IPS-20b (cell line): Measurements from ENCODE around the gene GALNT6.
"Not testable (repeated sequence)": the region's sequence is repeated elsewhere in the genome, so short reads cannot be mapped to it uniquely, and the experiment has no call there.

Source experiments
- H3K27ac ChIP-seq: one replicate; pipeline ENCODE4 v1.5.1; 2013; ENCODE audit warnings: low read length
- H3K27me3 ChIP-seq: 2 replicates; pipeline ENCODE4 v1.6.1; 2013; ENCODE audit warnings: mild to moderate bottlenecking, low read length, inconsistent platforms; ENCODE audit not compliant: insufficient read depth
- H3K36me3 ChIP-seq: 2 replicates; pipeline ENCODE4 v1.6.1; 2013; ENCODE audit warnings: low read depth, mild to moderate bottlenecking, inconsistent platforms, low read length, moderate library complexity; ENCODE audit not compliant: insufficient read depth
- H3K4me1 ChIP-seq: 2 replicates; pipeline ENCODE4 v1.6.1; 2013; ENCODE audit warnings: mild to moderate bottlenecking, control low read depth, inconsistent platforms, low read length, moderate library complexity; ENCODE audit not compliant: insufficient read depth
- H3K4me3 ChIP-seq: 2 replicates; pipeline ENCODE4 v1.5.1; 2013; ENCODE audit warnings: mild to moderate bottlenecking, low read length, inconsistent platforms
- H3K9ac ChIP-seq: 2 replicates; pipeline ENCODE4 v1.6.1; 2013; ENCODE audit warnings: low read depth, mild to moderate bottlenecking, inconsistent platforms, low read length, moderate library complexity
- H3K9me3 ChIP-seq: 2 replicates; pipeline ENCODE4 v1.6.1; 2013; ENCODE audit warnings: mild to moderate bottlenecking, low read depth, low read length, inconsistent platforms; ENCODE audit not compliant: insufficient read depth

The GALNT6 gene

GRCh38 chr12:51326698-51327439 lies 64.3 kb downstream of the GALNT6 start:
- no peak overlapping the region for H3K9ac ChIP-seq
- no peaks in the 10 kb centered on the region for H3K27me3 ChIP-seq
- H3K4me3 ChIP-seq: no peak overlapping the region
- no peaks in the 10 kb centered on the region for H3K4me1 ChIP-seq
- H3K36me3 ChIP-seq: no peaks in the 10 kb centered on the region
- H3K9me3 ChIP-seq: no peaks in the 10 kb centered on the region
- H3K27ac ChIP-seq: no peak overlapping the region

GRCh38 chr12:51324953-51325352 lies 66.3 kb downstream of the GALNT6 start:
- Histone ChIP-seq H3K27ac (no peak overlapping the region), H3K4me1 (peaks cover 7% of the 10 kb centered on the region), H3K9ac (no peak overlapping the region)

GRCh38 chr12:51323966-51324895 lies 67.0 kb downstream of the GALNT6 start, which contains the start of gene BIN2:
Gene BIN2, minus strand, starts transcription at chr12:51324174. Its CDS starts 72 bp downstream, at chr12:51324102.
- H3K4me1 ChIP-seq: peaks cover 9% of the 10 kb centered on the region
- H3K27me3 ChIP-seq: no peaks in the 10 kb centered on the region
- no peak within 1 kb of the TSS for H3K4me3 ChIP-seq
- H3K27ac ChIP-seq: no peak within 1 kb of the TSS
- H3K9me3 ChIP-seq: no peaks in the 10 kb centered on the region
- no peak within 1 kb of the TSS for H3K9ac ChIP-seq
- no peaks in the 10 kb centered on the region for H3K36me3 ChIP-seq

More at GRCh38 chr12:51324953-51325352, 66.3 kb downstream of the GALNT6 start:
- Histone ChIP-seq H3K4me3 (no peak overlapping the region), H3K36me3 (no peaks in the 10 kb centered on the region), H3K27me3 (no peaks in the 10 kb centered on the region), H3K9me3 (no peaks in the 10 kb centered on the region)

- Histone ChIP-seq H3K4me1 (peaks cover 17% of the 10 kb centered on the region), H3K4me3 (no peak overlapping the region)
Measured at GRCh38 chr12:51323317-51323960, 67.8 kb downstream of the GALNT6 start.

GRCh38 chr12:51322452-51322851 lies 68.8 kb downstream of the GALNT6 start:
- H3K36me3 ChIP-seq: no peaks in the 10 kb centered on the region
- no peak overlapping the region for H3K27ac ChIP-seq
- H3K9me3 ChIP-seq: no peaks in the 10 kb centered on the region
- peaks cover 18% of the 10 kb centered on the region for H3K4me1 ChIP-seq
- no peak overlapping the region for H3K4me3 ChIP-seq
- no peak overlapping the region for H3K9ac ChIP-seq
- H3K27me3 ChIP-seq: no peaks in the 10 kb centered on the region

More at GRCh38 chr12:51323317-51323960, 67.8 kb downstream of the GALNT6 start:
- Histone ChIP-seq H3K9me3 (no peaks in the 10 kb centered on the region), H3K27ac (no peak overlapping the region), H3K27me3 (no peaks in the 10 kb centered on the region), H3K36me3 (no peaks in the 10 kb centered on the region), H3K9ac (no peak overlapping the region)

- Histone ChIP-seq H3K9me3 (no peaks in the 10 kb centered on the region), H3K27ac (no peak overlapping the region), H3K36me3 (no peaks in the 10 kb centered on the region), H3K4me3 (no peak overlapping the region), H3K9ac (no peak overlapping the region), H3K27me3 (no peaks in the 10 kb centered on the region), H3K4me1 (peaks cover 18% of the 10 kb centered on the region)
Measured at GRCh38 chr12:51321882-51322281, 69.3 kb downstream of the GALNT6 start.

GRCh38 chr12:51320695-51321320 lies 70.4 kb downstream of the GALNT6 start:
- Histone ChIP-seq H3K9me3 (no peaks in the 10 kb centered on the region), H3K36me3 (no peaks in the 10 kb centered on the region), H3K4me3 (peak overlapping the region; percentile 29; the same call in 1 of the 2 replicates), H3K27ac (peak overlapping the region; percentile 84), H3K27me3 (no peaks in the 10 kb centered on the region), H3K9ac (peak overlapping the region; percentile 57), H3K4me1 (peaks cover 18% of the 10 kb centered on the region)

- Histone ChIP-seq H3K9ac (0 out of 2 replicates have a peak overlapping the region, but pooled peaks have one; percentile 14), H3K4me1 (peaks cover 18% of the 10 kb centered on the region), H3K4me3 (no peak overlapping the region), H3K9me3 (no peaks in the 10 kb centered on the region), H3K36me3 (no peaks in the 10 kb centered on the region), H3K27me3 (no peaks in the 10 kb centered on the region), H3K27ac (peak overlapping the region; percentile 51)
Measured at GRCh38 chr12:51320311-51320694, 70.9 kb downstream of the GALNT6 start.

GRCh38 chr12:51318846-51319599 lies 72.2 kb downstream of the GALNT6 start:
- peak overlapping the region; percentile 76 for H3K27ac ChIP-seq
- no peak overlapping the region for H3K9ac ChIP-seq
- H3K27me3 ChIP-seq: no peaks in the 10 kb centered on the region
- no peaks in the 10 kb centered on the region for H3K9me3 ChIP-seq
- peaks cover 18% of the 10 kb centered on the region for H3K4me1 ChIP-seq
- H3K4me3 ChIP-seq: no peak overlapping the region
- H3K36me3 ChIP-seq: no peaks in the 10 kb centered on the region

- not testable (repeated sequence) for H3K4me3 ChIP-seq, H3K36me3 ChIP-seq, H3K27me3 ChIP-seq, H3K9ac ChIP-seq, H3K27ac ChIP-seq, H3K9me3 ChIP-seq
- H3K4me1 ChIP-seq: peaks cover 18% of the 10 kb centered on the region
Measured at GRCh38 chr12:51318057-51318806, 73.0 kb downstream of the GALNT6 start.
